ENCODE results near the gene RHO. TPM values are rescaled to one million over a fixed set of nuclear protein-coding genes. Genes with fewer than 3 reads are reported as not detected.
A peak's percentile ranks its signal among the peaks of the same experiment; 100 is the strongest.

RHO gene
- total RNA-seq, 1 experiment from 2014 or later: not detected

DNA sequence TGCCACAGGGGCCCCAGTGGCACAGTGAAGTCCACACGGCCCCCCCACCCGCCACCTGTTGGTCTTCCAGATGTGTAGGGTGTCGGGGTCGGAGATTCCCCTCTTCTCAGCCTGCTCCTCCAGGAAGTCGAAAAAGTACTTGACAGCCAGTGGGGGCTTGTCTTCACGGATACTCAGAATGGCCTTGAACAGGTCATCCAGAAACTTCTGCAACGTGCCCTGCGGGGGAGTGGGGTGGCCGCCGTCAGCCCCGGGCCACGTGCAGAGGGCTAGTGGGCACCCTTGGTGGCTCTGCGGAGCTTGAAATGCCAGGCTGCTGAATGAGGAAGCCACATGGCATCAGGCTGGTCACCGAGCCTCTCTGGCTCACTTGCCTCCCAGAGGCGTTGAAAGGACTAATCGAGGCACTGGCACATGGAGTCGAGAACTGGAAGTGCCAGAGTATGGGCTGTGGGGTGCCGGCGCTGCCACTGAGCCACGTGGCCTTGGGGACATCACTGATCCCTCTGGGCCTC lies 31.2 kb downstream of the RHO start:
- DNase-seq (ENCODE audit: low read depth): no peak

DNA sequence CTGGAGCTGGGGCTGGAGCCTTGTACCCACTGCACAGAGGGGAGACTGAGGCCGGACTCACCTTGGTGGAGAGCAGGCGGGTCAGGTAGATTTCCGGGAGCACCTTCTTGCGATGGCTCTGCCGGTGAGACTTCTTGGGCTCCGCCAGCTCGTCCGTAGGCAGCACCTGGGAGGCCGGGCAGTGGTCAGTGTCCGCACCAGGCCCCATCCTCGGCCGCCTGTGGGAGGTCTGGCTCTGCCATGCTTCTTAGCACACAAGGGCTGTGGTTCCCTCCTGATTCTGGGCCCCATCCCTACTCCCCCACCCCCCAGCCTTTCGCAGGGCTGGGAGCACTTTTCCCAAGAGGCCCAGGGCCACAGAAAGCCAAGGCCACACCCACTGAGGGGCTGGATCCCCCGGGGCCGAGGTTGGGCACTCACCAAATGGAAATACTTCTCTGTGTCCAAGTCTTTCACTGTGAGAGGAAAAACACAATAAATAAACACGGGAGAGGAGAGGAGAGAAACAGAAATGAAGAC lies 31.9 kb downstream of the RHO start:
- peak; percentile 47 for DNase-seq (ENCODE audit: low read depth)

DNA sequence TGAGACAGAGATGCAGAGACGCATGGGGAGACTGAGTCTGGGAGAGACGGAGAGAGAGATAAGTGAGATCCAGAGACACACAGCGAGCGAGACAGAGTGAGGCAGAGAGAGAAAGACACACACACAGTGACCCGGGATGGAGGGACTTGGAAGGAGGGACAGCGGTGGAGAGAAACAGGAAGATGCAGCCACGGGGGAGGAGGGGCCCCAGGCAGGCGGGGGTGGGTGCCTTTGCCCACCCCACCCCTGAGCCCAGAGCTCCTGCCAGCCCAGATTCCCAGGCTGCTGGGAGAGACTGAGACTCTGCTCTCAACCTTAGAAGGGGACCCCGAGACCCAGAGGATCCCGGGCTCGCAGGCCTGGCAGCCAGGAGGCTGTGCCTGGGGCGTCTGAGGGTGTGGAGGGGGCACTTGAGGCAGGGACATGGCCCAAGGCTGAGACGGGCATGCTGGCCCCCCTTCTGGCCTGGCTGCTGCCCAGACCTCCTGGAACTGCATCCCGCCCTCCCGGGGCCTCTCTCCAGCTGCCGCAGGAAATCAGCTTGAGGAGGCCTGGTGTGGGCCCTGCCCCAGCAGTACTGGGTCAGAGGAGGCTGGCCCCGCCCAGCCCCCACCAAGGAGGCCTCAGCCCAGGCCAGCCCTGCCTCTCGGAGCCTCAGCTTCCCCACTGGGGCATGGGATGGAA lies 32.6 kb downstream of the RHO start:
- DNase-seq (ENCODE audit: low read depth): peak; percentile 80

DNA sequence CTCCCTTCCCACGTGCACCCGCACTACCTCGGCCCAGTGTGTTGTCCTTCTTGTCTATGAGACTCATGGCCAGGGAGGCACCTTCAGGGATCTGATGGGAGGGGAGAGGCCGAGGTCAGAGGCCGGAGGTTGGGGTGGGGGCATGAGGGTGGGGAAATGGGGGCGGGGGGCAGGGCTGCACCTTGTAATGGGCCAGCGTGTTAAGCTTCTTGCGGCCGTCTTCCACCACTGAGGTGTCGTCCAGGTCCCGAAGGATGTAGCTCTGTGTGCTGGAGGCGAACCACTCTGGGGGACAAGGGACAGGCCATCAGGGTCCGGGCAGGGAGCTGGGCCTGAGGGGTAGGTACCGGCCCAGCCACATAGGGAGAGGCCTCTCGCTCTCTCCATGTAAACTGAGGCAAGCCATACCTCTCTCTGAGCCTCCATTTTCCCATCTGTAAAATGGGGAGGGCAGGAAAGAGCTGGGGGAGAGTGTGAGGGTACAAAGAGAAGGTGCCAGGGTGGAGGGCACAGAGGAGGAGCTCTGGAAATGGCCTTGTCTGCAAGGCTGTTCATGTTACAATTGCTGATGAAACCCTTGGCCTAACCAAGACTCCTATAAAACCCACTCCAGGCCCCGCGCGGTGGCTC lies 33.3 kb downstream of the RHO start:
- DNase-seq (ENCODE audit: low read depth): no peak

DNA sequence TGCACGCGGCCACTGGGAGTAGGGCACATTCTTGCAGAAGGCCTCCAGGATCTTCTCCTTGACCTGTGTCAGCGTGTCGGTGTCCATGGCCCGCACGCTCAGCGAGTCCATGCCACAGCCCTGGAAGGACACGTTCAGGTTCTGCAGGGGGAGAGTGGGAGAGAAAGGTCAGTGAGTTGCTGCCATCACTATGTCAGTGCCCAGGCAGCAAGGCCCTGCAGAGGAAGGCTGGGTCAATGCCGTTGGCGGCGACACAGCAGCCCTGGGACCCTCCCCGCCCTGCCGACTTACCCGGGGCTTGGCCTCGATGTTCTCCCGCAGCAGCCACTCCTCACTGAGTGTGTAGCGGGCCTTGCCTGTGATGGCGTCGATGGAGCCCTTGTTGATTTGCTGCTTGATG lies 34.4 kb downstream of the RHO start:
- no peak for DNase-seq (ENCODE audit: low read depth)

DNA sequence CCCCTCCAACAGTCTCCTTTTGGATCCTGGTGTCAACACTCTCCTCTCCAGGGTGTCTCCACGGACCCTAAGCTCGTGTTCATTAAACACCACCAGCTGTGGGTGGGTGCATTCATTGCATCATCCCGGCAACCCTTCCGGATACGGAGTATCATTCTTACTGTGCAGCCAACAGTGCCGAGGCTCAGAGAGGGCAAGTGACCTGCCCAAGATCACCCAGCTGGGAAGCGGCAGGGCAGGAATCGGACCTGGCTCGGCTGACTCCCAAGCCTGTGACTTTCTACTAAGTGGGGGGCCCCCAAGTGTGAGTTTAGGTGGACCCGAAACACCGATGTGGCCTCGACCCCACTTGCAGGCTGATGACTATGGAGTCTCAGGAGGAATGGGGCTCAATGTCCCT lies 34.9 kb downstream of the RHO start:
- no peak for DNase-seq (ENCODE audit: low read depth)

DNA sequence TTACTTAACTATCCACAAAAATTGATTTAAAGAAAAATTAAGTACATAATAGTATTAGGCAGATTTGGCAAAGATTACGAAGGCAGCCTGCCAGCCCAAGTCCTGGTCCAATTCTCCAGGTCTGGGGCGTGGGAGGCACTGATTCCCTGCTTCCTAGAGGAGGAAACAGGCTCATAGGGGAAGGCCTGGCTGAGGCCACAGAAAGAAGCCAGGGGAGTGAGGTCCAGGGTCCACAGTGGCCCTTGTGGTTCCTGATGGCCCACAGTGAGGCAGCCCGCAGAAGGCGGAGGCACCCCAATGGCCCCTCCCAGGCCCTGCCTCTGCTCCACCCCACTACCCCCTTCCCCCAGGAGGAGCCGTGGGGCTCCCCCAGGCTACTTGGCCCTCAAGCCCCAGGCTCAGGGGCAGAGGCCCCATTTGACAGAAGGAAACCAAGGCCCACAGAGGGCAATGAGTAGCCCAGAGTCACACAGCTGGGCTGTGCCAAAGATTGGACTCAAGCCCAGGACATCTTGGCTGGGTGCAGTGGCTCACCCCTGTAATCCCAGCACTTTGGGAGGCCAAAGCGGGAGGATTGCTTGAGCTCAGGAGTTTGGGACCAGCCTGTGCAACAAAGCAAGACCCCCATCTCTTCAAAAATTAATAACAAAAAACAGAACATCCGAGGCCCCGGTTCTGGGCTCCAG lies 35.6 kb downstream of the RHO start:
- DNase-seq (ENCODE audit: low read depth): no peak

DNA sequence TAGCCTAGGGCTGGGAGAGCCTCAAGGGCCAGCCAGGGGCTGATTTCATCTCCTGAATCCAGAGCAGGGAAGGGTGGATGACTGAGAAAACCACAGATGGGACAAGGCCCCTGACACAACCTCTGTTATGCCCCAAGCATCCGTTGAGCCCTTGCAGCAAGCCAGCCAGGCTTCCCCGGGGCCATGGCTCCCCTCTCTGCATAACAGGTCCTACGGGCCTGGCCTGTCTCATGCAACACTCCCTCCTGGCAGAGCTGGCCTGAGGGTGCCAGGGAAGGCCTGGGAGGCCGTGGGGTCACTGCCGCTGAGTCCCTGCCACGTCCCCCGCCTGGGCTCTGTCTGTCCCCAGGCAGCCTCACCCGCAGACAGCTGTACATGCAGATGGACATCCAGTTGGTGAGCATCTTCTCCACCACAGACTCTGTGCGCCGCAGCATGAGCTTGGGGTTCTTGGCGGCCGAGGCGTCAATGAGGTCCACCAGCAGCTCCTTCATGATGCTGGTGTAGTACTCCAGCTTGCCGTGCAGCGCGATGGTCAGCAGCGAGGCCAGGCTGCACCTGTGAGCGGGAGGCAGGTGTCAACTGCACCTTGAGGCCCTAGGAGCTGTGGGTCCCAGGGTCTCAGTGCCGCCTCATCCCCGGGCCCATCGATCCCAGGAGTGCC lies 36.7 kb downstream of the RHO start:
- DNase-seq (ENCODE audit: low read depth): no peak

DNA sequence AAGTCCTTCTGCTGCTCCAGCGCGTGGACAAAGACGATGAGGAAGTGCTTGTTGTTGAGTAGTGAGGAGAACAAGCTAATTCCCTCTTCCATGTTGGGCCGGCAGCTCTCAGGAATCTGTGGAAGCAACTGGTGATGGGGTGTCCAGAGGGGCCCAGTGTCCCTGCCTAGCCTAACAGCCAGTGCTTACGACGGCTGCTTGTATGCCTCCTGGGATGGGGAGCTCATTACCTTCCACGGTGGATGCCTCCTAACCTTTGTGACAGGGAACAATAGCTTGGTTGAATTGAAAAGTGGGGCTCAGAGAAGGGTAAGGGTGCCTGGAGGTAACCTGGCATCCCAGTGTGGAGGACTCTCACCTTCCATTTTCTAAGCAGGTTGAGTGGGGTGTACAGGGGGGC lies 37.5 kb downstream of the RHO start:
- no peak for DNase-seq (ENCODE audit: low read depth)

DNA sequence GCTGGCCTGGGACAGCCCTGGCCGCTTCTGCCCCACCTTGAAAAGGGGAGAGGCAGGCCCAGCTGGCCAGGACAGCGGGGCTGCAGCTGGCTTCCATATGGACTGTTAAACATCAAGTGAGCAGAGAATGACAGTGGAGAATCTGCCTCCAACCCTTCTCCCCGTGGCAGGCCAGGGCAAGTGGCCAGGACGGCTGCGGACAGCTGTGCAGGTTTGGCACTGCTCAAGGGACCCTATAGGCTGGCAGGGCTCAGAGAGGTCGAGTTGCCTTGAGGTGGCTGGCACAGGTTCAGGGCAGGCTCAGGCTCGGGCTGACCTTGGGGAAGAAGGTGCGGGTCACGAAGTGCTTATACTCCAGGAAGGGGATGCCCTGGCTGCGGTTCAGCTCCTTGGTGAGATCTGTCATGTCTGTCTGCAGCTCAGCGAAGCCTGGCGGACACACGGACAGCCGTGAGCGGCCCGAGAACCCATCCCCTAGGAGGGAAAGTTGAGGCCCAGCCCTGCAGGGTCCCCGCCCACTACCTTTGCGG lies 38.8 kb downstream of the RHO start:
- DNase-seq (ENCODE audit: low read depth): no peak

DNA sequence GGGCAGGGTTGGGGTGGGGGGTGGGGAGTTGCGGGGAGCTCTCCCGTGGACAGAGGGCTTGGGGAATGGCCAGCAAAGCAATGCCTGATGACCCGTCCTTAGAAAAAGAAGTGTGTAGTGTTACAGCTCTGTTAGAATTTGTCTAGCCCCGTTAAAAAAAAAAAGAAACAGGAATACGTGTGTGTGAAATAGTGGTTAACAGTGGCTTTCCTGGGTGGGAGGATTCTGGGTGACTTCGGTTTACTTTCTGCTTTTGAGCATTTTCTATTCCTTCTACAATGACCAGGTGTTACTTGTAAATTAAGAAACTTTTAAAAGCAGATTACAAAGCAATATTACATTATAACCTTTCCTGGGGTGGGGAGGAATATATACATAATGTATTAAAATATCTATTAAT lies 39.5 kb downstream of the RHO start:
- no peak for DNase-seq (ENCODE audit: low read depth)

DNA sequence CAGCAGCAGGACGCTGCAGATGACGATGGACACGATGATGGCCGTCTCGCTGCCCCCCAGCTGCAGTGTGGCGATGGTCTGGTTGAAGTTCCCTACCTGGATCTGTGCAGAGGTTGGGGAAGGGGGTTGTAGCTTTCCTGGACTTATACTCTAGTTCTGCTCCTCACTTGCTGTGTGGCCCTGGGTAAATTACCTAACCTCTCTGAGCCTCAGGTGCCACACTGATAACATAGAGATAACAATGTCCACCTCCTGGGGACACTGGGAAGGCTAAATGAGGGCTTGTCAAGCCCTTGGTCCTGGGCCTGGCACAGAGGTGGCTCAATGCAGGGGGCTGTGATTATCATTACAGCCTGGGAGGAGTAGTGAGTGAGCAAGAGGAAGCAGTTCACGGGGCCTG lies 41.4 kb downstream of the RHO start:
- DNase-seq (ENCODE audit: low read depth): no peak

DNA sequence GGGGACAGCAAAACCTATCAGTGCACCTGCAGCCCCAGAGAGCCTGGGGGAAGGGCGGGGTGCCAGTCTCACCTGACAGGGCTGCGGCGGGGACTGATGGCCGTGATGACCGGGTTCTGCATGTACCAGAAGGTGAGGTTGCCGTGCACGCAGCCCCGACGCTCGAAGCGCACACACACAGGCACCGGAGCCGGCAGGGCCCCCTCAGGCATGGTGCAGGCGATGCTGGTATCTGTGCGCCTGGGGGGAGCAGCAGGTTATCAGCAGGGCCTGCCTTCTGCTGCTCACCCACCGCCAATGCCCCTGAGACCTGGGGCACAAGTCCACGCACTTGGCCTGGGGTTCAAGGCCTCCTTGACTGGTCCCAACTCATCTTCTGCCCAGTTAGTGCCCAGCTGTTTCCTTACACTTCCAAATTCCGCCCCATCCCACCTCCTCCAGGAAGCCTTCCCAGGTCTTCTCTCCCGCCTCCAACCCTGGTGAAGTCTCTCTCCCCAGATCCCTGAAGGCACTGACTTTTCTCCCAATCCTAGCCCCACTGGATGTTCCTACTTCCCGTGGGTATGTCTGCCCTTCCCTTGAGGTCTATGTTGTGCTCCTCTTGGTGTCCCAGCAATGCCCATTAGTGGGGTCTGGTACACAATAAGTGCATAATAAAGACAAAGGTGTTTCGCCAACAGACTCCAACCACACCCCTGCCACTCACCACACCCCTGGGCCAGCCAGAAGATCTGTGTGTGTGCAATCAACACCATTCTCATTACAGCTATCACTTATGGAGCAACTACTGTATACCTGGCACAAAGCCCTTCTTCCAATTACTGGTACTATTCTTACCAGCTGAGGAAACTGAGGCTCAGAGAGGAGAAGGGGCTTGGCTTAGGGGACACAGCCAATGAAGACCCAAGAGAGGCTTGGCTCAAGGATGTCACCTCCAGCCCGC lies 43.4 kb downstream of the RHO start:
- DNase-seq (ENCODE audit: low read depth): no peak

DNA sequence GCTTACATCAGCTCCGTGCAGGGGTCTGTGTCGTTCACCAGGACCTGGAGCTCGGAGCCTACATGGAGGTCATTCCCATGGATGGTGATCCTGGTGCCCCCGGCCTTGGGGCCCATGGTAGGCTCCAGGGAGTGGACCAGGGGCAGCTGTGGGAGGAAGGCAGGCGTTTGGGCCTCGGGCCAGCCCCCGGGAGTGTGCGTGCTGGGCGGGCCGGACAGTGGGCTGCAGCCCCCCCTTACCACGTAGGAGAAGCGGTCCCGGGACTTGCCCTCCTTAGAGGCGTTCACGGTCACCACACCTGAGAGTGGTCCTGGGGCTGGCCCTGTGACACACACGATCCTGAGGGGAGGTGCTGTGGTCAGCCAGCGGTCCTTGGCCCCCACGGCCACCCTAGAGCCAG lies 44.2 kb downstream of the RHO start:
- no peak for DNase-seq (ENCODE audit: low read depth)

DNA sequence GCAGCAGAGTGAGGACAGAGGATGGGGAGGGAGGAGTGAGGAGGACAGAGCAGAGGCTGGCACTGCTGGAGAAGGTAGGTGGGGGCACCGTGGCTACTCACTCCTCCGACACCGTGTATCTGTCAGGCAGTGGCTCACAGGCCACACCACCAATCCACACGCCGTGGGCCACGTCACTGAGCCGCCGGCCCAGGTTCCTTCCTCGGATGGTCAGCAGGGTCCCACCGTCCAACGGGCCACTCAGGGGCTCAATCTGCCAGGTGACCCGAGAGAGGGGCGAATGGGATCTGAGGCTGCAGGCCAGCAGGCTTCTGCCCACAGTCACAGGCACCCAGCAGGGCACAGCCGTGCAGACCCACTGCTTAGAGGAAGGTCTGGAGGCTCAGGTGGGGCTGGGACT lies 45.1 kb downstream of the RHO start:
- DNase-seq (ENCODE audit: low read depth): no peak

DNA sequence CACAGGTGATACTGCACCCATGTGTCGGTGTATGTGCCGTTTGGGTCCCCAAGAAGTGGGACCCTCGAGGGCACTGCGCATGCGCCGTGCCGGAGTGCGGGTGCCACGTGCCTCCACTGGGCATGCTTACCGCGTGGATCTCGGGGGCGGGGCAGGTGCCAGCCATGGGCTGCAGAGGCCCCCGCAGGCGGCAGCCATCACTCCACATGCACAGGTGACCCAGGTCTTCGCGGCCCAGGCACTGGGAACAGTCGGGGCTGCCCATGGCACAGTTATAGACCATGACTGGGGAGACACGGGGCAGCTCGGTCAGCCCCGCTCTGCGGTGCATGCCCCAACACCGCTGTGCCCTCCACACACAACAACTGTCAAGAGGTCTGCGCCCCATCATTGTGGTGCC lies 45.8 kb downstream of the RHO start:
- no peak for DNase-seq (ENCODE audit: low read depth)

DNA sequence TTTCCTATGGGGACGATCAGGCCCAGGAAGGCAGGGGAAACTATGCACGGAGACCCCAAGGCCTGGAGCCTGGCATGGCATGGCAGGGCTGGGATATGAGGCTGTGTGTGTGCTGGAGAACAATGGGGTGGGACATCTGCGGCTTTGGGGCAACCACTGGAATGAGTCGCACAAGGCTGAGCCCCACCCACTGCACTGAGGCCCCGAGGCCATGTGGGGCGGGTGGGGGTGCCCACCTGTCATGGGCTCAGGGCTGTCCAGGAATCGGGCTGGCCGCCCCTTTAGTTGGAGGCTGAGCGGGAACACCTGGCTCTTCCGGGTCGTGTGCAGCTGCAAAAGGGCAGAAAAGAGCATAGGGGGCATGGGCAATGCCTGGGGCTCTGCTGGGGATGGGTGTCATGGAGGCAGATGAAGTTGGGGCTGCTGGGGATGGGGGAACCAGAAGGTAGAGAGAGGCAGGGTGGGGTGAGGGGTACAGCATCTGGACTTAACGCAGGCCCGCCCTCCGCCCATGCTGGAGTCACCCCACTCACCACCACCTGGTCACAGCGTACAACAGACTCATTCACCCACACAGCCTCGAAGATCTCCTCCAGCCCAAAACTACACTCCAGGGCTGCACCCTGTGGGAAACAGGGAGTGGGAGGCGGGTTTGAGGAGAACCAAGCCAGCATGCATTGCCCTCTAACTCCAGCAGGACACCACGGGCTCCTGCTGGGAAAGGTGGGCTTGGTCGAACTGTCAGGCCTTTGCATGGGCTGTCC lies 47.0 kb downstream of the RHO start:
- DNase-seq (ENCODE audit: low read depth): peak; percentile 29

DNA sequence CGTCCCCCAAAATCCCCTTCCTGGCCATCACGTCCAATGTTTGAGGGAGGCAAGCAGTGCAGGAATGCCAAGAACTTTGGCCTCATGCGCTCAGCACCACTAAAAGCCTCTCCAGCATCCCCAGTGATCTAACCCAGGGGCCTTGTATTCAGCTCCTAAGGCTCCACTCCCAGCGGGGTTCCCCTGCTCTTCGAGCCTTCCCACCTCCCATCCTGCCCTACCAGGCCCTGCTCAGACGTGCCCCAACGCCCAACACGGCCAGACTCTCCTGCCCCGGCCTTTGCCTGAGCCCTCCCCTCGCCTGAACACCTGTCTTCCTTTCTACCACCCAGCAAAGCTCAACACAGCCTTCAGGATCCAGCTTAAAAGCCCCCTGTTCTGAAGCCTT lies 47.6 kb downstream of the RHO start:
- DNase-seq (ENCODE audit: low read depth): no peak

DNA sequence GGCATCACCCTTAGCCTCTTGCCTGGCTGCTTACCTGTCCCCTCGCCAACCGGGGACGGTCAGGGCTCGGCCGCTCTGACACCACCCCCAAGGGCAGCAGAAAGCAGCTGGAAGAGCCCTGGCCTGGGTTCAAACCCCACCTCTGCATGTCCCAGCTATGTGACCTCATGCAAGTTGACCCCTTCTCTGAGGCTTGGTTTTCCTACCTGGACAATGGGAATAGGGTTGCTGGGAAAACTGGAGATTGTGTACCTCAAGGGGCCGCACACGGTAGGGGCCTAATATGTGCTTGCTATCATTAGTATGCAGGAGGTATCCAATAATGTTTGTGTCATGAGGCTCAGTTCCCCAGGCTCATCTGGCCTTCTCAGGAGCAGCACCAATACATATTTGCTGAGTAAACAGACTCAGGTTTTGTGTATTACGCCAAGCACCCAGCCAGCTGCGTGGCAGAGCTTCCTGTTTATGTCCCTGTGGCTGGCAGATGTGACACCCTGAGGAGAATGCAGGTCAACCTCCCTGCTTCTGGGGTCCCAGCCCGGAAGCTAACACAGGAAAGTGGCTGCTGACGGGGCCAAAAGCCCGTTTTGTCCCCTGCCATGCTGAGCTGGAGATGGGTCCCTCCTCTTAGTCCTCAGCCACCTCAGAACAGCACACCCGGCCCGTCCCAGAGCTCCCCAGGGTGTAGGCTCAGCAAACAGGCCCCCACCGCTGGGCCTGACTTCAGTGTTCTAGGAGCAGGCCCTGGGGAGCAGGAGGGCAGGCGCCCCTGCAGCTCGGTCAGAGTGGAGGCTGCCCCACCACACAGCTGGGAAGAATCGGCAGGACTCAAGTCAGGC lies 48.3 kb downstream of the RHO start:
- no peak for DNase-seq (ENCODE audit: low read depth)

All from Daoy (cell line).